Measurements from ENCODE around the gene TMEM144. TPM values are rescaled to one million over a fixed set of nuclear protein-coding genes. Genes with fewer than 3 reads are reported as not detected.

The TMEM144 gene
- total and polyA plus RNA-seq, 11 donors: 2.3 to 17.7 (median 10.4) TPM

- Histone ChIP-seq H3K9me3 (no peaks in the 10 kb centered on the region), H3K4me3 (peak overlapping the region; percentile 30 to 73 (median 67)), H3K4me1 (peaks cover 3 to 68% (median 44%) of the 10 kb centered on the region in 12 donors), H3K27ac (peak overlapping the region; percentile 82 to 93 (median 88)), H3K27me3 (no peaks in the 10 kb centered on the region), H3K36me3 (peaks cover 0 to 4% (median 0%) of the 10 kb centered on the region in 9 donors)
- TF ChIP-seq POLR2A (IDR thresholded peaks at IDR 0.05) (no peak), CTCF (IDR thresholded peaks at IDR 0.05) (no peak)
- DNase-seq (no peak), ATAC-seq (peak in 1 of 4 donors; percentile 3)
- 8 to 12% (median 11%) methylated on average over 3 of the region's 3 CpGs for WGBS, 4 donors
- intact Hi-C loops (cut with DNase I): loop anchor here in 2 of 10 donors (5.0 kb wide), 2 partner anchors 37 to 47 kb away; no protein-coding TSS in a partner anchor
Observed at GRCh38 chr4:158169506-158169905, 40.8 kb upstream of the TMEM144 start.

GRCh38 chr4:158169931-158170690 lies 40.2 kb upstream of the TMEM144 start:
- Histone ChIP-seq H3K27me3 (no peaks in the 10 kb centered on the region), H3K36me3 (peaks cover 0 to 4% (median 0%) of the 10 kb centered on the region in 9 donors), H3K4me3 (peak overlapping the region; percentile 30 to 73 (median 67)), H3K4me1 (peaks cover 3 to 68% (median 44%) of the 10 kb centered on the region in 12 donors), H3K27ac (peak overlapping the region; percentile 82 to 93 (median 88)), H3K9me3 (no peaks in the 10 kb centered on the region)
- intact Hi-C loops (cut with DNase I): loop anchor here in 6 of 10 donors (1.0 to 5.0 kb wide), 9 partner anchors 33 to 502 kb away; partner anchors contain the start of genes C4orf46 (in 1 of the 6), ETFDH (in 1 of the 6) and TMEM144 (in 1 of the 6)
- ATAC-seq: peak in 3 of 4 donors; percentile 1 to 47 (median 25)
- peak in 2 of 5 donors; percentile 38 to 39 for DNase-seq
- WGBS, 4 donors: 7 to 9% (median 8%) methylated on average over 17 to 18 of the region's 18 CpGs
- TF ChIP-seq CTCF (IDR thresholded peaks at IDR 0.05): no peak
- TF ChIP-seq POLR2A (IDR thresholded peaks at IDR 0.05): no peak

GRCh38 chr4:158170691-158171561 lies 39.4 kb upstream of the TMEM144 start:
- TF ChIP-seq CTCF (IDR thresholded peaks at IDR 0.05) (peak; percentile 71 to 87 (median 78)), POLR2A (IDR thresholded peaks at IDR 0.05) (no peak)
- peak overlapping the region; percentile 82 to 93 (median 88) for H3K27ac ChIP-seq
- peaks cover 0 to 67% (median 41%) of the 10 kb centered on the region in 12 donors for H3K4me1 ChIP-seq
- H3K27me3 ChIP-seq: no peaks in the 10 kb centered on the region
- peak; percentile 81 to 91 (median 85) for DNase-seq
- H3K9me3 ChIP-seq: no peaks in the 10 kb centered on the region
- intact Hi-C loops (cut with DNase I): loop anchor here in 7 of 10 donors (1.0 to 5.0 kb wide), 9 partner anchors 34 to 501 kb away; partner anchors contain the start of genes C4orf46 (in 1 of the 7), ETFDH (in 1 of the 7) and TMEM144 (in 1 of the 7)
- peak; percentile 52 to 76 (median 72) for ATAC-seq
- H3K4me3 ChIP-seq: peak overlapping the region; percentile 30 to 73 (median 67)
- H3K36me3 ChIP-seq: peaks cover 0 to 4% (median 0%) of the 10 kb centered on the region in 9 donors
- WGBS, 4 donors: 12 to 25% (median 18%) methylated on average over 25 to 42 of the region's 42 CpGs

All from heart left ventricle (tissue), 16 donors.